Measurements from ENCODE around the gene GPR31. TPM values are rescaled to one million over a fixed set of nuclear protein-coding genes. Genes with fewer than 3 reads are reported as not detected.
"Not testable (repeated sequence)": the region's sequence is repeated elsewhere in the genome, so short reads cannot be mapped to it uniquely, and the experiment has no call there.

The GPR31 gene
- total RNA-seq, 1 experiment from 2014 or later = not detected

DNA sequence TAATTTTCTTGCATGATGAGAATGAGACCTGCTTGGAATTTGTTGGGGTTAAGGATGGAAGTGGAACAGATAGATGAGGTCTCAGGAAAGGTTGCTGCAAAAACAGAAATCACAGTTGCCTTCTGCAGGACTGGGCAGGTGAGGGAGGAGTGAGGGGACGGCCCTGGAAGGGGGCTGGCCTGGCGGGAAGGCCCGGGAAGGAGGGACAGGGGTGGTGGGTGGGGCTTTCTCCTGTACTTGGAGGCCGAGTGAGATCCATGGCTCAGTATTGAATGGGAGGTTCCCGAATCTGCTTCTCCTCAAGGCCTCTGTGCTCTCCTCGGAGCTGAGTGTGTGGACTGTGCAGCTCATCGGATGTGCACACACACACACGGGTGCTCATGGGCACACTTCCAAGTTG, 44.8 kb upstream of the GPR31 start:
- DNase-seq; H3K27ac ChIP-seq (ENCODE audit: low read length); H3K36me3 ChIP-seq (ENCODE audit: low read depth, low read length); H3K9me3 ChIP-seq (ENCODE audit: low read length); H3K4me1 ChIP-seq (ENCODE audit: insufficient read depth, low read length); H3K79me2 ChIP-seq (ENCODE audit: low read length); H2AFZ ChIP-seq (ENCODE audit: low read length); H3F3A ChIP-seq (ENCODE audit: low read length, unreplicated experiment); BruUV-seq (replicated peaks); H3K4me3 ChIP-seq (ENCODE audit: low read length); H3K9ac ChIP-seq (ENCODE audit: low read length); intact Hi-C loops (cut with micrococcal nuclease); H3K4me2 ChIP-seq (ENCODE audit: low read length); ATAC-seq; CTCF ChIA-PET; POLR2A ChIA-PET (ENCODE audit: unreplicated experiment); H4K20me1 ChIP-seq (ENCODE audit: low read length); H3K9me2 ChIP-seq (replicated peaks; ENCODE audit: low read length): not testable (repeated sequence)
- peaks cover 17% of the 10 kb centered on the region for H3K27me3 ChIP-seq (ENCODE audit: low read length)

DNA sequence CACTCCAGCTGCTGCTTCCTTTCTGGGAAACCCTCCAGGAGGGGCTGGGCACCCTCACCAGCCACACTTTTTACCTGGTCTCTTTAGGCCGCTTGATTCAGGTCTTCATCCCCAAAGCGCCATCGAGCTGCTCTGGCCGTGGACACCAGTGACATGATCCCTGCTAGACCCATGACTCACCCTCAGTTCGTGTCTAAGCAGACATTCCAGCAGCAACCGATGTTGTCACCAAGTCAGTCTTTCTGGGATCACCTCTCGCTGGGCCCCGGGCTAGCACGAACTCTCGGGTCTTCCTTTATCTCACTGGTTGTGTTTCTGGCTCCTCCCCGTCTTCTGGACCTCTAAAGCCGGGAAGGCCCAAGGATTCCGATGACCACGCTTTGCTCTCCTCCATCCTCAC, 43.0 kb upstream of the GPR31 start:
- H3K27me3 ChIP-seq (ENCODE audit: low read length) = peaks cover 20% of the 10 kb centered on the region
- intact Hi-C loops (cut with micrococcal nuclease) = no loop called here
- no peak overlapping the region for H3K9ac ChIP-seq (ENCODE audit: low read length)
- no peak overlapping the region for H3K27ac ChIP-seq (ENCODE audit: low read length)
- no peaks in the 10 kb centered on the region for H3K9me2 ChIP-seq (replicated peaks; ENCODE audit: low read length)
- no peaks in the 10 kb centered on the region for H4K20me1 ChIP-seq (ENCODE audit: low read length)
- H3K36me3 ChIP-seq (ENCODE audit: low read depth, low read length) = no peaks in the 10 kb centered on the region
- peaks cover 5% of the 10 kb centered on the region; the same call in 1 of the 2 replicates for H3K4me1 ChIP-seq (ENCODE audit: insufficient read depth, low read length)
- no peaks in the 10 kb centered on the region for H3F3A ChIP-seq (ENCODE audit: low read length, unreplicated experiment)
- DNase-seq (no peak), ATAC-seq (no peak)
- TF ChIP-seq EZH2phosphoT487 (IDR thresholded peaks at IDR 0.05; ENCODE audit: borderline replicate concordance, low read length) (no peak), EZH2 (IDR thresholded peaks at IDR 0.05; ENCODE audit: low read length, unreplicated experiment) (no peak)
- TF ChIP-seq, protein P1, sequence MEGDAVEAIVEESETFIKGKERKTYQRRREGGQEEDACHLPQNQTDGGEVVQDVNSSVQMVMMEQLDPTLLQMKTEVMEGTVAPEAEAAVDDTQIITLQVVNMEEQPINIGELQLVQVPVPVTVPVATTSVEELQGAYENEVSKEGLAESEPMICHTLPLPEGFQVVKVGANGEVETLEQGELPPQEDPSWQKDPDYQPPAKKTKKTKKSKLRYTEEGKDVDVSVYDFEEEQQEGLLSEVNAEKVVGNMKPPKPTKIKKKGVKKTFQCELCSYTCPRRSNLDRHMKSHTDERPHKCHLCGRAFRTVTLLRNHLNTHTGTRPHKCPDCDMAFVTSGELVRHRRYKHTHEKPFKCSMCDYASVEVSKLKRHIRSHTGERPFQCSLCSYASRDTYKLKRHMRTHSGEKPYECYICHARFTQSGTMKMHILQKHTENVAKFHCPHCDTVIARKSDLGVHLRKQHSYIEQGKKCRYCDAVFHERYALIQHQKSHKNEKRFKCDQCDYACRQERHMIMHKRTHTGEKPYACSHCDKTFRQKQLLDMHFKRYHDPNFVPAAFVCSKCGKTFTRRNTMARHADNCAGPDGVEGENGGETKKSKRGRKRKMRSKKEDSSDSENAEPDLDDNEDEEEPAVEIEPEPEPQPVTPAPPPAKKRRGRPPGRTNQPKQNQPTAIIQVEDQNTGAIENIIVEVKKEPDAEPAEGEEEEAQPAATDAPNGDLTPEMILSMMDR (conservative IDR thresholded peaks at IDR 0.05; ENCODE audit: low read depth, low read length) = no peak
- no peak overlapping the region for H2AFZ ChIP-seq (ENCODE audit: low read length)
- BruUV-seq (replicated peaks) = no TSS peak
- POLR2A ChIA-PET (ENCODE audit: unreplicated experiment) = no interaction called here
- H3K9me3 ChIP-seq (ENCODE audit: low read length) = no peaks in the 10 kb centered on the region
- no peaks in the 10 kb centered on the region for H3K79me2 ChIP-seq (ENCODE audit: low read length)
- no peak overlapping the region for H3K4me3 ChIP-seq (ENCODE audit: low read length)
- CTCF ChIA-PET = no interaction called here
- no peak overlapping the region for H3K4me2 ChIP-seq (ENCODE audit: low read length)

DNA sequence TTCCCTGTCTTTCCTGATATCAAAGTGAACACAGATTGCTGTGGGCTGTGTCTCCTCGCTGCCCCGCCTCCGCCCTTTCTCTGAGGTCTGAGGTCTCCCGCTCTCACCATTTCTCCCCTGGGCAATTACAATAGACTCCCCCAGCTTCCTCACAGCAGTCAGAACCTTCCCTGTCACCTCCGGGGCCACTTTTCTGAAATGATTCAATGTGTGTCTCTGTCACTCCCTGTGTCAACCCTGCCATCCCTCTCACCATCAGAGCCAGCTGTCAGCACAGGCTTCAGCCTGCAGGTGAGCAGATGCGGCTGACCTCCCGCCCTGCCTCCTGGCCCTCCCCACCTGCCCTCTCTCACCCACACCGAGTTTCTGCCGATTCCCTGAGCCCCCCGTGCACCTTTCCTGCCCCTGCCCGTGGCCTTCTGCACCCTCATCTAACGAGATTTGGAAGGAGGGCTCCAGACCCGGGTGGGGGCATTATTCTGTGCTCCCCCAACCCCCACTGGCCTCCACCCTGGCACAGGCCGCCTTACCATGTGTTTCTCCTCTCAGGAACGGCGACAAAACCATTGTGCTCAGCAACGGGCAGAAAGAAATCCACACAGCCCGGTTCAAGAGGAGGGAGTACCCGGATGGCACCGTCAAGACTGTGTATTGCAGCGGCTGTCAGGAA, 38.3 kb upstream of the GPR31 start:
- CTCF ChIA-PET; H3K27ac ChIP-seq (ENCODE audit: low read length); H3K4me3 ChIP-seq (ENCODE audit: low read length); DNase-seq; ATAC-seq; H3K36me3 ChIP-seq (ENCODE audit: low read depth, low read length); H2AFZ ChIP-seq (ENCODE audit: low read length); BruUV-seq (replicated peaks); H4K20me1 ChIP-seq (ENCODE audit: low read length); POLR2A ChIA-PET (ENCODE audit: unreplicated experiment); H3K79me2 ChIP-seq (ENCODE audit: low read length); intact Hi-C loops (cut with micrococcal nuclease); H3K4me2 ChIP-seq (ENCODE audit: low read length); H3K9ac ChIP-seq (ENCODE audit: low read length); H3K9me2 ChIP-seq (replicated peaks; ENCODE audit: low read length); H3F3A ChIP-seq (ENCODE audit: low read length, unreplicated experiment); H3K9me3 ChIP-seq (ENCODE audit: low read length); H3K4me1 ChIP-seq (ENCODE audit: insufficient read depth, low read length): not testable (repeated sequence)
- H3K27me3 ChIP-seq (ENCODE audit: low read length) = peaks cover 17% of the 10 kb centered on the region

DNA sequence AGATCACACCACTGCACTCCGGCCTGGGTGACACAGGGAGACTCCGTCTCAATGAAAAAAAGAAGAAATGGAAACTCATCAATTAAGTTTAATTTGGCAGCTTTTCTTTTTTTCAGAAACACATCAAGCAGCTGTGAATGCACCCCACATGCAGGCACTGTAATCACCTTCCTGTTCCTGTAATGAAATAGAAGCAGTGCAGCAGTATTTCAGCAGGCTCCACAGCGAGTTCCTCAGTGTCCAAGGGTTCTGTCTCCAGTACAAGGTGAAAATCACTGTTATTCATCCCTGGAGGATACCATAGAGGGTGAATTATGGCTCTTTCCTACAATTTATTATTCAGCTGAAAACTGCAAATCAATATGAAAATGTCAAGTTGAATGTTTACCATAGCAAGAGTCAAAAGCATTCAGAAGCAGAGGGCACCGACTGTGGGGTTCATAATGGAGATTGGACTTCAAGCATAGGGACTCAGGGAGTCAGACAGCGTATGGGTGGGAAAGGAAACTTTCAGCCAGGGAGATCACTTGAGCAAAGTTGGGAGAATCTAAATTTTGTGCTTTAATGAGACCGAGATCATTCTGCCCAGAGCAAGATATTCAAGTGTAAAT, 35.8 kb upstream of the GPR31 start:
- H3K4me2 ChIP-seq (ENCODE audit: low read length); H3K79me2 ChIP-seq (ENCODE audit: low read length); H3K9ac ChIP-seq (ENCODE audit: low read length); H3K4me3 ChIP-seq (ENCODE audit: low read length); H3F3A ChIP-seq (ENCODE audit: low read length, unreplicated experiment); CTCF ChIA-PET; H3K27ac ChIP-seq (ENCODE audit: low read length); H3K4me1 ChIP-seq (ENCODE audit: insufficient read depth, low read length); H2AFZ ChIP-seq (ENCODE audit: low read length); H3K9me3 ChIP-seq (ENCODE audit: low read length); BruUV-seq (replicated peaks); H4K20me1 ChIP-seq (ENCODE audit: low read length); DNase-seq; H3K9me2 ChIP-seq (replicated peaks; ENCODE audit: low read length); POLR2A ChIA-PET (ENCODE audit: unreplicated experiment); H3K36me3 ChIP-seq (ENCODE audit: low read depth, low read length); intact Hi-C loops (cut with micrococcal nuclease); ATAC-seq: not testable (repeated sequence)
- peaks cover 14% of the 10 kb centered on the region for H3K27me3 ChIP-seq (ENCODE audit: low read length)

DNA sequence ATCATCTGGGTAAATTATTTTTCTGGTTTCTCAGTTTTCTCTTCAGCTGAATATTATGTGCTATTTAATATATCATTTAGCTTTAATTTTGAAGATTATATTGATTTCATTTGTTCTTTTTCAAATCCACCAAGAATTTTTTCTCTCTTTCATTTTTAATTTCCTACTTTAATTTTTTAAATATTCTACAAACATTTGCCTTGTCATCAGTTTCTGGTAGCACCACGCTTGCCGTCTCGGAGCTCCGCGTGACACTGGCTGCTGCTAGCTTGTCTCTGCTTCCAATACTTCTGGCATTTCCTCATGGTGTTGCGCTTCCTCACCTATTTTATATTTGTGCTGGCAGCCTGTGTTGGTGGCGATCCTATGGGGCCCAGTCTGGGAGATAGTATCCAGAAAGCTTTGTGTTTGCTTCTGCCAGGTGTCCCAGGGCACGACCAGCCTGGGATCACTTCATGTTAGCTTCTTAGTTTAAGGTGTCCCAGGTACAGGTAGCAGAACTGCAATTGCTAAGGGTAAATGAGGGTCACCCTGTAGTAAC, 33.3 kb upstream of the GPR31 start:
- H3K9me2 ChIP-seq (replicated peaks; ENCODE audit: low read length); POLR2A ChIA-PET (ENCODE audit: unreplicated experiment); H2AFZ ChIP-seq (ENCODE audit: low read length); BruUV-seq (replicated peaks); H3F3A ChIP-seq (ENCODE audit: low read length, unreplicated experiment); H4K20me1 ChIP-seq (ENCODE audit: low read length); CTCF ChIA-PET; H3K4me2 ChIP-seq (ENCODE audit: low read length); H3K9me3 ChIP-seq (ENCODE audit: low read length); H3K27me3 ChIP-seq (ENCODE audit: low read length); intact Hi-C loops (cut with micrococcal nuclease); ATAC-seq; DNase-seq; H3K36me3 ChIP-seq (ENCODE audit: low read depth, low read length); H3K4me1 ChIP-seq (ENCODE audit: insufficient read depth, low read length); H3K4me3 ChIP-seq (ENCODE audit: low read length); H3K9ac ChIP-seq (ENCODE audit: low read length); H3K27ac ChIP-seq (ENCODE audit: low read length); H3K79me2 ChIP-seq (ENCODE audit: low read length): not testable (repeated sequence)

DNA sequence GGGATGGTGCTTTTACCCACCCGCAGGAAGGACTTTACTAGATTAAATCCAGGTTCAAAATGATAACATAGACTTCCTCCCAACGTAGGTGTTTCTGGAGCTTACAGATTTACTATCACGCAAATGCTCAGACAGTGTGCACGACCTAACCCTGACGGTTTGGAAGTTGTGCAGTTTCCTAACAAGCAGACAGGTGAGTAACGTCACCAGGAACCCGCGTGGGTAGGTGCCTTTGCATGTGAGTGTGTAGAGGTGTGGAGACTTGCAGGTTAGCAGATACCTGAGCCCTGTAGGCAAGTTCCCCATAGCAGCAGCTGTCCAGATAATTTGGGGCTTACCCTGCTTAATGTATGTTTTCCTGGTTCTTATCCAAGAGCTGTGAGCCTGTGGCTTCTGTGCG, 29.5 kb upstream of the GPR31 start:
- CTCF ChIA-PET; H3K4me3 ChIP-seq (ENCODE audit: low read length); DNase-seq; H3K4me1 ChIP-seq (ENCODE audit: insufficient read depth, low read length); BruUV-seq (replicated peaks); H2AFZ ChIP-seq (ENCODE audit: low read length); H3K27me3 ChIP-seq (ENCODE audit: low read length); POLR2A ChIA-PET (ENCODE audit: unreplicated experiment); ATAC-seq; intact Hi-C loops (cut with micrococcal nuclease); H3K27ac ChIP-seq (ENCODE audit: low read length); H4K20me1 ChIP-seq (ENCODE audit: low read length); H3K4me2 ChIP-seq (ENCODE audit: low read length); H3K9me3 ChIP-seq (ENCODE audit: low read length); H3K9ac ChIP-seq (ENCODE audit: low read length); H3F3A ChIP-seq (ENCODE audit: low read length, unreplicated experiment); H3K9me2 ChIP-seq (replicated peaks; ENCODE audit: low read length); H3K36me3 ChIP-seq (ENCODE audit: low read depth, low read length); H3K79me2 ChIP-seq (ENCODE audit: low read length): not testable (repeated sequence)
